ENCODE data around the gene ABTB2.

ABTB2 gene

DNA sequence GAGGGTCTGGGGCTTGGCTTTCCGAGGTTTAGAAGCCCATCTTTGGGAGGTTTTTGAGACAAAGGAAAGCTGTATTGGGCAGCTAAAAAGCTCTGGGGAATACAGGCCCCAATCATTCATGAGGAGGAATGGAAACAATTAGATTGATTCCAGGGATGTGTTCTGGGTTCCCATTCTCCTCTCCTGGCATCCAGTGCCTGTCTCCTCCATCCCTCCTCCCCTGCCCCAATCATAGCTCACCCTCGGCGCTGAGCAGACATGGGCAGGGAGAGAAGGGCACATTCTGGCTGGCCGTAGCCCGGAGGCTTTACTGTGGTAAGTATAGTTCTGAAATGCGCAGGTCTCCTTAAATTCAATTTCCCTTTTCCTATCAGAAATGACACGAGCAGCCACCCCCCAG is 42.4 kb downstream of the ABTB2 start:
- DNase-seq (ENCODE audit: low read depth in 2 of 2), result no peak

GRCh38 chr11:34314936-34315335 is 42.9 kb downstream of the ABTB2 start:
- DNase-seq (ENCODE audit: low read depth in 2 of 2), result no peak

GRCh38 chr11:34314176-34314575 is 43.6 kb downstream of the ABTB2 start:
- no peak for DNase-seq (ENCODE audit: low read depth in 2 of 2)

DNA sequence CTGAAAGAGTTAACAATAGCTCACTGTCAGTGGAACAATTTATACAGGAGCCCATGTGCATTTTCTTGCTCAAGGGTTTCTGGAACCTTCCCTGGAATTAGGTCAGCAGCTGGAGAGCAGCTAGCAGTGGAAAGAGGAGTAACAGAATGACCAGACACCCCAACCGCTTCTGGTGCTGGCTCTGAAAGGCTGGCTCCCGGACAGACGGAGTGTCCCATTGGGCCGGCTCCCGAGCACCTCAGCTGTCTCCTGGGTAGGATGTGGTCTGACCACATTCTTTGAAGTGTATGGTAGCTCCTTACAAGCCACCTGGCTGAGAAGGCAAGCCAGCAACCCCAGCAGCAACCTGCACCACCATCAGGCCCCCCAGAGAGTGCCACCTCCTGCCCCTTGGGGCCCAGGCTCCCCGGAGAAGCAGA is 44.7 kb downstream of the ABTB2 start:
- DNase-seq (ENCODE audit: low read depth in 2 of 2), result no peak

- no peak for DNase-seq (ENCODE audit: low read depth in 2 of 2)
Observed at GRCh38 chr11:34311126-34311525, 46.7 kb downstream of the ABTB2 start.

GRCh38 chr11:34309965-34310364 is 47.8 kb downstream of the ABTB2 start:
- DNase-seq (ENCODE audit: low read depth in 2 of 2), result no peak

DNA sequence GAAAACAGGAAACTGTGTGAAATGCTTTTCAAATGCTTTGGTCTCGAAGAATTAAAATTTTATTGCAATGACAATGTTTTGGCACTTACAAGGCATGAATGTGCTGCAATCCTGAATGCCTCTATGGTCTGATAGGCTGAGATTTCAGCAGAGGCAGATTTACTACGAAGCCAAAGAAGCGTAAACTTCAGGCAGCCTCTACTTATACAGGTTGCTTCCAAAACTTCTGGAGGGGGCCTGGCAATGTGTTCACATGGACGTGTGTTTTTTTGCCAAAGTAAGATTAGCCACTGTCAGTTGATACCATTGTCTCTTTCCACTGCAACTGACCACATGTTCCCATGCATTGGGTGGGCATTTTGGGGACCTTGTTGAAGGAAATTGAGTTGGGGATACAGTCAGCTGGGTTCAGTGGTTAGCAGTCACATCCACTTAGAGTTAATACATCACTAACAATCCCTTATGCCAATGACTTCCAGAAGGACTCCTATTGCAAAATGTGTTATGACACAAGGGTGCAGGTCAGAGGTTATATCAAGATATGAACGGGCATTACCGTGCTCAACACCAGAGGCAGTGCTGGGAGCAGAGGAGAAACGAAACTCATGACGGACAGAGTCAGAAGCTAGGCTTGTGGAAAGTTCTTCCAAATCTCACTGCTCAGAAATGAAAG is 48.8 kb downstream of the ABTB2 start:
- DNase-seq (ENCODE audit: low read depth in 2 of 2), result no peak

GRCh38 chr11:34308049-34308912 is 49.5 kb downstream of the ABTB2 start:
- no peak for DNase-seq (ENCODE audit: low read depth in 2 of 2)

DNA sequence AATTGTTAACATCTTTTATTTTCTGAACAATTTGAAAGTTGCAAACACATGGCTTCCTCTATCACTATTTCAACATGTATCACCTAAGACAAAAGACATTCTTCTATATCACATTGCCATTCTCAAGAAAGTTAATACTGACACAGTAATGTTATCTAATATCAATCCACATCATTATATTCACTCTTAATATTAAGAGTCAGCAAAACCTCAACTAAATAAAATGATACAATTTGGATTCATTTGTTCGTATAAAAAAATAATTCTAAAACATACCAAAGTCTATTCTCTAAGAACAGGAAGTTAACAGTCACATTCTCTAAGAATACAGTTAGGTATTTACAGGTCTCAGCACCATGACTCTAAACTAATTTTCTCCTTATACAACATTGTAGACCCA is 52.0 kb downstream of the ABTB2 start:
- no peak for DNase-seq (ENCODE audit: low read depth in 2 of 2)

- DNase-seq (ENCODE audit: low read depth in 2 of 2), result no peak
Observed at GRCh38 chr11:34305193-34305592, 52.6 kb downstream of the ABTB2 start.

- no peak for DNase-seq (ENCODE audit: low read depth in 2 of 2)
Observed at GRCh38 chr11:34303028-34303570, 54.7 kb downstream of the ABTB2 start.

- DNase-seq (ENCODE audit: low read depth in 2 of 2), result no peak
Observed at GRCh38 chr11:34302046-34302921, 55.5 kb downstream of the ABTB2 start.

GRCh38 chr11:34300926-34301295 is 56.9 kb downstream of the ABTB2 start:
- DNase-seq (ENCODE audit: low read depth in 2 of 2), result no peak

GRCh38 chr11:34300026-34300925 is 57.5 kb downstream of the ABTB2 start:
- DNase-seq (ENCODE audit: low read depth in 2 of 2), result no peak

GRCh38 chr11:34299284-34299972 is 58.4 kb downstream of the ABTB2 start:
- DNase-seq (ENCODE audit: low read depth in 2 of 2), result no peak

GRCh38 chr11:34298871-34299270 is 58.9 kb downstream of the ABTB2 start:
- no peak for DNase-seq (ENCODE audit: low read depth in 2 of 2)

DNA sequence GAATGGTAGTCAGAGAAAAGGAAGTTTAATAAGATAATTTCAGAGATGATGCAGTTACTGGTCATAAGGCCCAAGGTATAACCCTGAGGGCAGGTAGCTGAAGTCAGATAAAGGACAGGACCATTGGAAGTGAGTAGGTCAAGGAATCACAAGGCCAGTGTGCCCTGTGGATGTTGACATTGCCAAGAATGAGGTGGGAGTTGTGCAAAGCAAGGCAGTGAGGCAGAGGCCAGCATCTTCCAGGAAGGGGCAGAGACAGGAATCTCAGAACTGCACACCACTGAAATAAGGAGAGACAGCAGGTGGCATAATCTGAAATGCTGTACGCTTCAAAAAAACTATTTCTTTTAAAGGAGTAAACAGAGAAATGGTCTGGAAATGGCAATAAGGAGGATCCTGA is 61.4 kb downstream of the ABTB2 start:
- DNase-seq (ENCODE audit: low read depth in 2 of 2), result no peak

- no peak for DNase-seq (ENCODE audit: low read depth in 2 of 2)
Observed at GRCh38 chr11:34292546-34292945, 65.3 kb downstream of the ABTB2 start.

DNA sequence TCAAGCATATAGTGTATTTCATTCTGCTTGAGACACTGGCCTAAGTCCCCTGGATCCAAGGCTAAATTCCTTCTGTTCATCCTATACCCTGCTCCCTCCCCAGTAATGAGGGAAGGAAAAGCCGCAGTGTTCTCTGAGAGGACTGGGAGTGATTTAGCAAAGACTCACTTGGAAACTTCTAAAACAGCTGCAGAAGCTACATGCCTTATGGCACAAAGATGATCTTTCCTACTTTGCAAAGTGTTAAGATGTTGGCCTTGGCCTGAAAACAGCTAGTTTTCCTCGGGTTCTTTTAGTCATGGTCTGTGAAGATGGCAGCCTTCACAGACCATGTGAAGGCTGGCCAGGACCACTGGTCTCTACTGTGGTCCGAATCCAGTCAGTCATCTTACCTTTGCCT is 65.7 kb downstream of the ABTB2 start:
- no peak for DNase-seq (ENCODE audit: low read depth in 2 of 2)

DNA sequence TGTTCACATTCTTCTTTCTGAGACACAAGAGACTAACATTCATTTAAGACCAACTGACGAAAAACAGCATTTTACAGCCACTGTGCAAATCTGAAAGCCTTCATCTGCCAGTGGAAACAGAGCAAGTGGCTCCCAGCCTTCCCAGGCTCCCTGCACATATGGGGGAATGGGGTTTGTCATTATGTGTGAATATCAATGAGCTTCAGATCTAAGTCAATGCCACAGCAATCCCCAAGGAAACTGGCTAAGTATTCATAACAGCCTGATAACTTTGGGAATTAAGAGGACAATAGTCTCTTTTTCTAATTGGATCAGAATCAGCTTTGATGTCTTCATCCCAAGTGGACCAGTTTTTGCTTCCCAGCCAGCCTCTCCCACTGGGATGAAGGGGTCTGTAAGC is 66.9 kb downstream of the ABTB2 start:
- no peak for DNase-seq (ENCODE audit: low read depth in 2 of 2)
